Mucosa of descending colon (tissue), 3 donors: ENCODE results near the gene TRIO. TPM values are rescaled to one million over a fixed set of nuclear protein-coding genes. Genes with fewer than 3 reads are reported as not detected.

Source experiments
- ATAC-seq: fragments of 200-7000 bp; cut with Tn5 transposase; one replicate; pipeline ENCODE4 v1.9.1; 2020; ENCODE audit warnings: mild to moderate bottlenecking, moderate library complexity
- DNase-seq, 3 donors: peaks; one replicate each; pipeline ENCODE4 v3.0.0-alpha.2; 2020
- H3K36me3 ChIP-seq: fragments of 200-600 bp; one replicate; pipeline ENCODE4 v1.8.0; 2021; ENCODE audit warnings: low read depth, mild to moderate bottlenecking
- H3K4me1 ChIP-seq: fragments of 200-600 bp; one replicate; pipeline ENCODE4 v1.8.0; 2021; ENCODE audit warnings: low read depth, mild to moderate bottlenecking
- H3K4me3 ChIP-seq: fragments of 200-600 bp; one replicate; pipeline ENCODE4 v1.8.0; 2021; ENCODE audit warnings: mild to moderate bottlenecking
- H3K9me3 ChIP-seq: fragments of 200-600 bp; one replicate; pipeline ENCODE4 v1.8.0; 2021; ENCODE audit warnings: mild to moderate bottlenecking
- intact Hi-C, 2 donors: fragments of 100-400 bp; cut with DNase I in 1 of 2; cut with micrococcal nuclease in 1 of 2; formaldehyde crosslinking; loops; one replicate each; pipeline versions ENCODE4 v1.11.0 to v1.11.1; 2022; cut with DNase I, micrococcal nuclease
- total RNA-seq, 3 donors: library from RNA; stranded (reverse); fragmentation: NEBNext Ultra II Directional in 2 of 3; extraction: Animal tissue kit (Norgen Biotek cat#: 25700) in 2 of 3; gene quantifications; one replicate each; pipeline versions ENCODE4 v1.2.1 to v1.2.4, GENCODE V29; 2021 to 2023
- TF ChIP-seq, protein P1 (sequence below): fragments of 200-600 bp; IDR thresholded peaks from one replicate; pipeline ENCODE4 v1.8.0; 2022; ENCODE audit warnings: antibody characterized with exemption, mild to moderate bottlenecking
- donor health status: DM: no; HTN: no; CAD: no; lungs with moderate emphysema.
- donor health status: DM: no; HTN: no; CAD: no.
- donor health status: DM: no; HTN: yes; CAD: no.

TRIO gene
- total RNA-seq, 3 donors from 2014 or later: 164 to 231 (median 168) TPM

GRCh38 chr5:14177634-14178033 is 34.5 kb downstream of the TRIO start:
- Histone ChIP-seq H3K36me3 (no peaks in the 10 kb centered on the region), H3K4me1 (peaks cover 29% of the 10 kb centered on the region), H3K4me3 (no peak overlapping the region), H3K9me3 (no peaks in the 10 kb centered on the region)
- ATAC-seq (no peak), DNase-seq (no peak)
- intact Hi-C loops: no loop called here
- TF ChIP-seq, protein P1, sequence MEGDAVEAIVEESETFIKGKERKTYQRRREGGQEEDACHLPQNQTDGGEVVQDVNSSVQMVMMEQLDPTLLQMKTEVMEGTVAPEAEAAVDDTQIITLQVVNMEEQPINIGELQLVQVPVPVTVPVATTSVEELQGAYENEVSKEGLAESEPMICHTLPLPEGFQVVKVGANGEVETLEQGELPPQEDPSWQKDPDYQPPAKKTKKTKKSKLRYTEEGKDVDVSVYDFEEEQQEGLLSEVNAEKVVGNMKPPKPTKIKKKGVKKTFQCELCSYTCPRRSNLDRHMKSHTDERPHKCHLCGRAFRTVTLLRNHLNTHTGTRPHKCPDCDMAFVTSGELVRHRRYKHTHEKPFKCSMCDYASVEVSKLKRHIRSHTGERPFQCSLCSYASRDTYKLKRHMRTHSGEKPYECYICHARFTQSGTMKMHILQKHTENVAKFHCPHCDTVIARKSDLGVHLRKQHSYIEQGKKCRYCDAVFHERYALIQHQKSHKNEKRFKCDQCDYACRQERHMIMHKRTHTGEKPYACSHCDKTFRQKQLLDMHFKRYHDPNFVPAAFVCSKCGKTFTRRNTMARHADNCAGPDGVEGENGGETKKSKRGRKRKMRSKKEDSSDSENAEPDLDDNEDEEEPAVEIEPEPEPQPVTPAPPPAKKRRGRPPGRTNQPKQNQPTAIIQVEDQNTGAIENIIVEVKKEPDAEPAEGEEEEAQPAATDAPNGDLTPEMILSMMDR: no peak

GRCh38 chr5:14178091-14178490 is 34.9 kb downstream of the TRIO start:
- TF ChIP-seq, protein P1: no peak
- H3K9me3 ChIP-seq: no peaks in the 10 kb centered on the region
- H3K4me1 ChIP-seq: peaks cover 27% of the 10 kb centered on the region
- H3K36me3 ChIP-seq: no peaks in the 10 kb centered on the region
- DNase-seq (no peak), ATAC-seq (no peak)
- intact Hi-C loops: no loop called here
- no peak overlapping the region for H3K4me3 ChIP-seq

DNA sequence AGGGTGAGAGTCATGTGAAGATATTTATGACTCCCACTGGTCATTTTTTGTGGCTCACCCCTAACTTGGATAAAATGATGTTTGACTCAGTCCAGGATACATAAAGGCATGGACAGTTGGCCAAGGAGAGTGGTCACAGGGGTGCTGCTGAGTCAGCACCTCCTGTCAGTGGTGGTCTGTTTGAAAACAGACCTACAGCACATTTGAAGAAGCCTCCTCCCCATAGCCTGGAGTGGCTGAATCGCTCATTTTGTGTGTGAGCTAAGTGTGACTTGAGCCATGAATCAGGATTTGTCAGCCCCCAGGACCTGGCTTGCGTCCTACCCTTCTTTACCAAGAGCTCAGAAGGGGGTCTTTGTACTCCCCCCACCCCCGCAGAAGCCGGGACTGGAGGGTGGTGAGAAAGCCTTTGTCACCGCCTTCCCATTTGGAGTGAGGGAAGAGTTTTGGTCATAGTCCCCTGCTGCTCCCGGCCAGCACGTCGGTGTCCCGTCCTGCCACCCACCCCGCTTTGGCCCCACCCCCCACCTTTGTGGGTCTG is 35.6 kb downstream of the TRIO start:
- no peaks in the 10 kb centered on the region for H3K36me3 ChIP-seq
- no peaks in the 10 kb centered on the region for H3K9me3 ChIP-seq
- no peak overlapping the region for H3K4me3 ChIP-seq
- peaks cover 25% of the 10 kb centered on the region for H3K4me1 ChIP-seq
- no peak for DNase-seq
- TF ChIP-seq, protein P1: no peak
- no peak for ATAC-seq
- intact Hi-C loops: no loop called here

GRCh38 chr5:14179446-14179845 is 36.3 kb downstream of the TRIO start:
- TF ChIP-seq, protein P1: no peak
- DNase-seq: no peak
- peak; percentile 39 for ATAC-seq
- Histone ChIP-seq H3K9me3 (no peaks in the 10 kb centered on the region), H3K4me1 (peaks cover 30% of the 10 kb centered on the region), H3K36me3 (no peaks in the 10 kb centered on the region), H3K4me3 (no peak overlapping the region)
- intact Hi-C loops: no loop called here

- no peak overlapping the region for H3K4me3 ChIP-seq
- H3K36me3 ChIP-seq: no peaks in the 10 kb centered on the region
- DNase-seq: no peak
- ATAC-seq: no peak
- intact Hi-C loops: no loop called here
- H3K9me3 ChIP-seq: no peaks in the 10 kb centered on the region
- H3K4me1 ChIP-seq: peaks cover 35% of the 10 kb centered on the region
- TF ChIP-seq, protein P1: no peak
Observed at GRCh38 chr5:14180437-14180836, 37.3 kb downstream of the TRIO start.
